Left ventricle myocardium inferior (tissue), 1 donor: Measurements from ENCODE around the gene MAP3K15. TPM values are rescaled to one million over a fixed set of nuclear protein-coding genes. Genes with fewer than 3 reads are reported as not detected.

Experiments
- DNase-seq: peaks from one replicate; pipeline ENCODE4 v3.0.0-alpha.2; 2020
- H3K27ac ChIP-seq: fragments of 200-600 bp; replicated peaks from 2 replicates; pipeline ENCODE4 v1.8.0; 2021
- H3K27me3 ChIP-seq: fragments of 200-600 bp; 2 replicates; pipeline ENCODE4 v1.8.0; 2021; ENCODE audit warnings: low read depth
- H3K36me3 ChIP-seq: fragments of 200-600 bp; 2 replicates; pipeline ENCODE4 v1.8.0; 2021
- H3K4me1 ChIP-seq: fragments of 200-600 bp; 2 replicates; pipeline ENCODE4 v1.8.0; 2021
- H3K4me3 ChIP-seq: fragments of 200-600 bp; 2 replicates; pipeline ENCODE4 v1.8.0; 2021; ENCODE audit warnings: mild to moderate bottlenecking, moderate library complexity
- H3K9me3 ChIP-seq: fragments of 200-600 bp; replicated peaks from 2 replicates; pipeline ENCODE4 v1.8.0; 2021
- CTCF ChIP-seq: fragments of 200-600 bp; IDR thresholded peaks from 2 replicates; pipeline ENCODE4 v1.8.0; 2021; ENCODE audit warnings: antibody characterized with exemption, mild to moderate bottlenecking, borderline replicate concordance
- intact Hi-C: fragments of 100-400 bp; cut with micrococcal nuclease; formaldehyde crosslinking; loops from one replicate; pipeline ENCODE4 v1.11.0; 2022
- total RNA-seq: library from RNA; stranded (reverse); fragmentation: NEBNext Ultra II Directional; extraction: Animal tissue kit (Norgen Biotek cat#: 25700); gene quantifications from one replicate; pipeline ENCODE4 v1.2.1, GENCODE V29; 2021
- donor health status: DM: no; HTN: yes; CAD: no; lungs with severe emphysema.

MAP3K15 gene
- total RNA-seq, 1 donor from 2014 or later, result not detected

GRCh38 chrX:19360903-19361302 is 154.4 kb downstream of the MAP3K15 start:
- Histone ChIP-seq H3K9me3 (no peaks in the 10 kb centered on the region), H3K4me3 (no peak overlapping the region), H3K27me3 (no peaks in the 10 kb centered on the region), H3K4me1 (no peaks in the 10 kb centered on the region), H3K36me3 (peaks cover 53% of the 10 kb centered on the region), H3K27ac (no peak overlapping the region)
- TF ChIP-seq CTCF, result no peak
- DNase-seq, result no peak
- intact Hi-C loops, result no loop called here

GRCh38 chrX:19358521-19358920 is 156.8 kb downstream of the MAP3K15 start:
- H3K9me3 ChIP-seq, result no peaks in the 10 kb centered on the region
- H3K27ac ChIP-seq, result no peak overlapping the region
- no peaks in the 10 kb centered on the region for H3K27me3 ChIP-seq
- TF ChIP-seq CTCF, result no peak
- intact Hi-C loops, result no loop called here
- H3K4me3 ChIP-seq, result no peak overlapping the region
- H3K4me1 ChIP-seq, result no peaks in the 10 kb centered on the region
- peaks cover 71% of the 10 kb centered on the region for H3K36me3 ChIP-seq
- no peak for DNase-seq

GRCh38 chrX:19354625-19355024 is 160.7 kb downstream of the MAP3K15 start:
- H3K9me3 ChIP-seq, result no peaks in the 10 kb centered on the region
- intact Hi-C loops, result no loop called here
- peaks cover 97% of the 10 kb centered on the region for H3K36me3 ChIP-seq
- no peak overlapping the region for H3K27ac ChIP-seq
- H3K4me3 ChIP-seq, result no peak overlapping the region
- DNase-seq, result no peak
- no peaks in the 10 kb centered on the region for H3K4me1 ChIP-seq
- no peaks in the 10 kb centered on the region for H3K27me3 ChIP-seq
- TF ChIP-seq CTCF, result no peak

- Histone ChIP-seq H3K36me3 (peaks cover 64% of the 10 kb centered on the region), H3K27ac (no peak overlapping the region), H3K4me1 (peaks cover 22% of the 10 kb centered on the region), H3K27me3 (no peaks in the 10 kb centered on the region), H3K4me3 (no peak overlapping the region), H3K9me3 (no peaks in the 10 kb centered on the region)
- no peak for DNase-seq
- intact Hi-C loops, result no loop called here
- no peak for TF ChIP-seq CTCF
Observed at GRCh38 chrX:19350941-19351384, 164.3 kb downstream of the MAP3K15 start.

GRCh38 chrX:19349264-19349663 is 166.0 kb downstream of the MAP3K15 start:
- Histone ChIP-seq H3K27ac (no peak overlapping the region), H3K4me3 (no peak overlapping the region), H3K27me3 (no peaks in the 10 kb centered on the region), H3K4me1 (peaks cover 38% of the 10 kb centered on the region), H3K9me3 (no peaks in the 10 kb centered on the region), H3K36me3 (peaks cover 47% of the 10 kb centered on the region)
- no peak for TF ChIP-seq CTCF
- no peak for DNase-seq
- intact Hi-C loops, result no loop called here

GRCh38 chrX:19347916-19348315 is 167.4 kb downstream of the MAP3K15 start:
- no peaks in the 10 kb centered on the region for H3K27me3 ChIP-seq
- H3K9me3 ChIP-seq, result no peaks in the 10 kb centered on the region
- DNase-seq, result no peak
- peaks cover 42% of the 10 kb centered on the region for H3K4me1 ChIP-seq
- intact Hi-C loops, result no loop called here
- H3K27ac ChIP-seq, result no peak overlapping the region
- H3K36me3 ChIP-seq, result peaks cover 35% of the 10 kb centered on the region
- H3K4me3 ChIP-seq, result no peak overlapping the region
- no peak for TF ChIP-seq CTCF
